Fibroblast of the aortic adventitia (primary cell): Measurements from ENCODE around the gene MAP4K4. TPM values are rescaled to one million over a fixed set of nuclear protein-coding genes. Genes with fewer than 3 reads are reported as not detected.

Experiments
- DNase-seq: peaks from one replicate; pipeline ENCODE4 v3.0.0-alpha.2; 2010; ENCODE audit warnings: low read depth
- H3K4me3 ChIP-seq: 2 replicates; pipeline ENCODE4 v1.5.1; 2011; ENCODE audit warnings: low read depth, mild to moderate bottlenecking, control low read depth, low read length, moderate library complexity
- total RNA-seq: library from RNA; depleted of rRNA; stranded (reverse); fragments of >200 nt; gene quantifications from 2 replicates; pipeline ENCODE4 v1.2.3, GENCODE V29; 2012; ENCODE audit warnings: low replicate concordance
- TF ChIP-seq, protein P1 (sequence below): IDR thresholded peaks from 2 replicates; pipeline ENCODE4 v1.5.1; 2011; ENCODE audit warnings: mild to moderate bottlenecking, low read length, control low read depth, inconsistent platforms; ENCODE audit not compliant: insufficient read depth

The MAP4K4 gene
- total RNA-seq: 193 and 208 TPM in 2 replicates

DNA sequence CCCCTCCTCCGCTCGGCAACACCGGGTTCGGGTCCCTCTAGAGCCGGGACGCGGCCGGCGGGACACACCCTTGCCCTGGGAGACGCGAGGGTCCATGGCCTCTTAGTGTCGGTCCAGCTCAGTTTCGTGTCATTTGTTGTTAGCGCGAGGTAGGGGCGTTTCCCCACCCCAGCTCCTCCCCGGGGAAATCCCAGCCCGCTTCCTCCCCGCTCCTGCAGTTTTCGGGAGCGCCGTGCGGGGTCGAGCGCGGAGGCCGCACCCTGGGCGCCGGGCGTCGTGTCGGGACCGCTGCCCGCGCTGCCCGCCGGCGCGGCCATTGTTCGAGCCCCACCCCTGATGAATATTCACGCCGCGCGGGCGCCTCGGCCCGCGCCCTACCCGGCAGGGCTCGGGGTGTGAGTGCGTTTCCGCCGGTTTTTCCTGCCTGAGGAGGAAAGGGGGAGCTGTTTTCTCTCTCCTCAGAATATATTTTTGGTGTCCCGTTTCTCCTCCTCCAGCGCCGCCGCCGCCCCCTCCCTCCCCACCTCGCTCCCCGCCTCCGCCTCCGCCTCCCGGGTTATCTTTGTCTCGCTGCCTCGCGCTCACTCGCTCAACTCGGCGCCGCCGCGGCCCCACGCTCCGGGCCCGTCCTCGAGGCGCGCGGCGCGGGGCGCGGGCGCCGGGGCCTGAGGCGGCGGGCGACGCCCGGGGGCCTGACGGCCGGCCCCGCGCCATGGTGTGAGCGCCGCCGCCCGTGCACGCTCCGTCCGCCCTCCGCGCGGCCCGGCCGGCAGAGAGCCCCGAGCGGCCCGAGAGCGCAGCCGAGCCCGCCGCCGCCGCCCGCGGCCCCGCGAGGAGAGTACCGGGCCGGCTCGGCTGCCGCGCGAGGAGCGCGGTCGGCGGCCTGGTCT lies at the start of gene MAP4K4:
TSS of gene MAP4K4 (plus strand) at position 584 of the 890 bp plus-strand sequence. CDS start 374 bp downstream, outside the sequence.
- peak within 1 kb of the TSS; percentile 75 for H3K4me3 ChIP-seq
- DNase-seq: peak; percentile 87
- TF ChIP-seq, protein P1, sequence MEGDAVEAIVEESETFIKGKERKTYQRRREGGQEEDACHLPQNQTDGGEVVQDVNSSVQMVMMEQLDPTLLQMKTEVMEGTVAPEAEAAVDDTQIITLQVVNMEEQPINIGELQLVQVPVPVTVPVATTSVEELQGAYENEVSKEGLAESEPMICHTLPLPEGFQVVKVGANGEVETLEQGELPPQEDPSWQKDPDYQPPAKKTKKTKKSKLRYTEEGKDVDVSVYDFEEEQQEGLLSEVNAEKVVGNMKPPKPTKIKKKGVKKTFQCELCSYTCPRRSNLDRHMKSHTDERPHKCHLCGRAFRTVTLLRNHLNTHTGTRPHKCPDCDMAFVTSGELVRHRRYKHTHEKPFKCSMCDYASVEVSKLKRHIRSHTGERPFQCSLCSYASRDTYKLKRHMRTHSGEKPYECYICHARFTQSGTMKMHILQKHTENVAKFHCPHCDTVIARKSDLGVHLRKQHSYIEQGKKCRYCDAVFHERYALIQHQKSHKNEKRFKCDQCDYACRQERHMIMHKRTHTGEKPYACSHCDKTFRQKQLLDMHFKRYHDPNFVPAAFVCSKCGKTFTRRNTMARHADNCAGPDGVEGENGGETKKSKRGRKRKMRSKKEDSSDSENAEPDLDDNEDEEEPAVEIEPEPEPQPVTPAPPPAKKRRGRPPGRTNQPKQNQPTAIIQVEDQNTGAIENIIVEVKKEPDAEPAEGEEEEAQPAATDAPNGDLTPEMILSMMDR: peak; percentile 42

DNA sequence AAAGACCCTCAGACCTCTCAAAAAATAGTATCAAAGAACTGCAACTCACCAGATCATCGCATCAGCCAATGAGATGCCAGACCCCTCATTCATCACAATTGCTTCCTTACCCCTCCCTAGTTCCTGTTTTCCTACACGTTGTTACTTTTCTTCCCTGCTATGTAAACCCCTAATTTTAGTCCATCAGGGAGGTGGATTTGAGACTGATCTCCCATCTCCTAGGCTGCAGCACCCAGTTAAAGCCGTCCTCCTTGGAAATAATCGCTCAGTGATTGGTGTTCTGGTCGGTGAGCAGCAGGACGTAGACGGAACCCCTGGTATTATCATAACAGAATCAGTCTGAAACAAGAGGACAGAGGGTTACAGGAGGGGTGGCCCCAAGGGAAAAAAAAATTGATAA lies 44.0 kb upstream of the MAP4K4 start:
- no peak for DNase-seq
- TF ChIP-seq, protein P1: no peak
- no peak overlapping the region for H3K4me3 ChIP-seq

DNA sequence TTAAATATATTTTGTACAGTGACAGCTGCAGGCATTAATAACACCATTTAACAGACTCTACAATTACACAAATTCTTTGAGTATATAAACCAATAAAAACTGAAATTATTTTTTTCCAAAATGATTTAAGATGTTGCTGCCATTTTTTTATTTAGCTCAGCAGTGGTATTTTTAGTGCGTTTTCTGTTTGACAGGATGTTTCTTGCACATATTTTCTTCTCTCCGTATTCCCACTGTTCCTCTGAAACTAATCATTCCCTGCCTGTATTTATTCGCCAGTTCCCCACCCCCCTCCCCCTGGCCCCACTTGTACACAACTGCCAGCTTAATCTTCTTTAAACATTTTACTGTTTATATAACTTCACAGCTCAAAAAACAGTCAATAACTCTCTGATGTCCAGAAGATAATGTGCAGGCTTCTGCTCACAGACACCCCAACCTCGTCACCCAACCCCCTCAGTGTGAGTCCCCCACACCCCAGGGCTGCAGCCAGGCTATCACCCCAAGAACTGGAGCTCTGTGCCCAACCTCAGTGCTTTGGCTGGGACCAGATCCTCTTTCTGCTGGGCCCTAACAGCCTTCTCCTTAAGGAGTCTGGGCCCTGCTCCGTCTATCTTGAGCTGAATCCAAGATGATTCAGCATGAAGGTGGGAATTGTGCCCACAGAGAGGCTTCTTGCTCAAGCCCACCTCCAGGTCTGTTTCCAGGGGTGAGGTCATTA lies 41.6 kb upstream of the MAP4K4 start:
- peak; percentile 86 for DNase-seq
- TF ChIP-seq, protein P1: no peak
- H3K4me3 ChIP-seq: no peak overlapping the region

DNA sequence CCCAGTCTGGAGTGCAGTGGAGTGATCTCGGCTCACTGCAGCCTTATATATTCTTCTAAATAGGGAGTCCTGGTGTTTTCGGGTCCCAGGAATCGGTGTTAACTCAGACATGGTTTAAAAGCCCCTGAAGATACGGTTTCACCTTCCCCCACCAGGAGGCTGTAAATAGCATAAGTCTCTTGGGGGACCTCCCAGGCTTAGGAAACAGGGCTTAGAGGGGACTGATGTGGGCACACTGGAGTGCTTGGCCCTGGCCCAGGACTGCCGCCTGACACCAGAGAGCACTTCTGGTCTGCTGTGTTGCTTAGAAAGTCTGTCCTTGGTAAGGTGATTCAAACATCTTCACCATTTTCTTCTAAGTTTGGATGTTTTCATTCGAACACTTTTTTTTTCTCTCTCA lies 39.7 kb upstream of the MAP4K4 start:
- TF ChIP-seq, protein P1: no peak
- no peak overlapping the region for H3K4me3 ChIP-seq
- DNase-seq: no peak

DNA sequence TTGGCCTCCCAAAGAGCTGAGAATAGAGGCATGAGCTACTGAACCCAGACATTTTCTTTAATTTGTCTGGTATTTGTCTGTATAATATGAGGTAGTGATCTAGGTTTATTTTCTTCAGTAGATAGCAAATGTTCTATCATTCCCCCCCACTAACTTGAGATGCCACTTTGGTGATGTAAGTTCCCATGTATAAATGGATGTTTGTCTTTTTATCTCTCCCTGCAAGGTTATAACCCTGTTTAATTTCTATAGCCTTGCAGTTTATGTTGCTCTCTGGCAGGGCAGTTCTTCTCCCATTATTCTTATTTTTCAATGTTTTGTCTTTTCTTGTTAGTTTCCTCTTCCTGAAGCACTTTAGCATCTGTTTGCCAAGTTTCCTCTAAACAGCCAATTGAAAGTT lies 39.1 kb upstream of the MAP4K4 start:
- DNase-seq: no peak
- no peak overlapping the region for H3K4me3 ChIP-seq
- TF ChIP-seq, protein P1: no peak

DNA sequence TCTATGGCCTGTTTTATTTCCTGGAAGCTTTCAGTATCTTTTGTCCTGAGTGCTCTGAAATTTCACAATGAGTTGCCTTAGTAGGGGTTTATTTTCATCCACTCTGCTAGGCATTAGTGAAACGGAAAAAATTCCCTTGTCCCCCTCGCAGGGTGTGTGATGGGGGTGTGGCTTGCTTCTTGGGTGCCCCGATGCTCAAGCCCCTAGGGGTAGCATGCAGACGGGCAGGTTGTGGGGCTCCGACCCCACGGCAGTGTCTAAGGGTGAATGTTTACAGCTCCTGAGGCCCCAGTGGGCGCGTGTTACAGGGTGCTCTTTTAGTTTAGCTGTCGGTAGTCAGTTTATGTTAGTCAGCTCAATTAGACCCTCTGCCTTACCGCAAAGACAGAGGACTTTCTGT lies 32.2 kb upstream of the MAP4K4 start:
- H3K4me3 ChIP-seq: no peak overlapping the region
- TF ChIP-seq, protein P1: no peak
- DNase-seq: no peak
